Heart left ventricle (tissue), 16 donors: ENCODE results near the gene MAGI2. TPM values are rescaled to one million over a fixed set of nuclear protein-coding genes. Genes with fewer than 3 reads are reported as not detected.
"Not testable (repeated sequence)": the region's sequence is repeated elsewhere in the genome, so short reads cannot be mapped to it uniquely, and the experiment has no call there.

Source experiments
- ATAC-seq, 4 donors: fragments of 200-7000 bp; cut with Tn5 transposase; one replicate each; pipeline ENCODE4 v1.9.1; 2020 to 2022; ENCODE audit warnings: moderate library complexity in 4 of 4, mild to moderate bottlenecking in 3 of 4, moderate number of reproducible peaks in 1 of 4
- DNase-seq, 5 donors: peaks; one replicate each; pipeline ENCODE4 v3.0.0-alpha.2; 2020
- H3K27ac ChIP-seq, 12 donors: fragments of 200-600 bp; sonication (generic) in 4 of 12; one replicate each; pipeline versions ENCODE4 v1.5.0 to v1.8.0; 2016 to 2022; ENCODE audit warnings: mild to moderate bottlenecking in 2 of 12
- H3K27me3 ChIP-seq, 9 donors: fragments of 200-600 bp; sonication (generic) in 2 of 9; one replicate each; pipeline versions ENCODE4 v1.5.1 to v1.8.0; 2016 to 2022; ENCODE audit warnings: mild to moderate bottlenecking in 3 of 9
- H3K36me3 ChIP-seq, 9 donors: fragments of 200-600 bp; sonication (generic) in 2 of 9; one replicate each; pipeline versions ENCODE4 v1.5.0 to v1.8.0; 2018 to 2022; ENCODE audit warnings: mild to moderate bottlenecking in 2 of 9
- H3K4me1 ChIP-seq, 12 donors: fragments of 200-600 bp; sonication (generic) in 4 of 12; one replicate each; pipeline versions ENCODE4 v1.5.0 to v1.8.0; 2016 to 2022; ENCODE audit warnings: mild to moderate bottlenecking in 3 of 12
- H3K4me3 ChIP-seq, 12 donors: fragments of 200-600 bp; sonication (generic) in 4 of 12; one replicate each; pipeline versions ENCODE4 v1.5.0 to v1.8.0; 2017 to 2022; ENCODE audit warnings: mild to moderate bottlenecking in 9 of 12, moderate library complexity in 4 of 12
- H3K9me3 ChIP-seq, 12 donors: fragments of 200-600 bp; sonication (generic) in 4 of 12; one replicate each; pipeline versions ENCODE4 v1.5.0 to v1.8.0; 2016 to 2022; ENCODE audit warnings: mild to moderate bottlenecking in 1 of 12
- POLR2A ChIP-seq, 2 donors: fragments of 450-650 bp; IDR thresholded peaks; one replicate each; pipeline ENCODE4 v1.6.1; 2017; ENCODE audit warnings: antibody characterized with exemption in 2 of 2, mild to moderate bottlenecking in 2 of 2, moderate library complexity in 2 of 2
- WGBS, 4 donors: extraction: QIAGEN DNeasy Blood & Tissue Kit in 2 of 4; methylation state at CpG; one replicate each; pipeline versions ENCODE4 v1.1.5 to v1.1.7; 2013 to 2018; 5-methylcytosine and 5-hydroxymethylcytosine counted together
- intact Hi-C, 10 donors: fragments of 100-400 bp; cut with DNase I; formaldehyde crosslinking; loops; one replicate each; pipeline versions ENCODE4 v1.11.1 to v1.14.2; 2022
- polyA plus RNA-seq, 2 donors: library from polyadenylated mRNA; stranded (reverse); fragments of 200-250 nt; gene quantifications; one replicate each; pipeline ENCODE4 v1.2.3, GENCODE V29; 2013
- total RNA-seq, 9 donors: library from RNA; depleted of rRNA in 2 of 9; stranded (reverse); fragments of >200 nt in 2 of 9; fragmentation: NEBNext Ultra II Directional in 3 of 9; extraction: Animal tissue kit (Norgen Biotek cat#: 25700) in 3 of 9; gene quantifications; one replicate each; pipeline versions ENCODE4 v1.1.0 to v1.2.4, GENCODE V29; 2016 to 2023
- TF ChIP-seq, protein P1 (sequence below), 12 donors: fragments of 200-600 bp; sonication (generic) in 4 of 12; IDR thresholded peaks; one replicate each; pipeline versions ENCODE4 v1.5.0 to v1.8.0; 2018 to 2022; ENCODE audit warnings: antibody characterized with exemption in 12 of 12, mild to moderate bottlenecking in 5 of 12
- donor health status: ischemic (EF 13 %, LVEDD 7.1; RV severe dilation, severe dysfunction).
- donor health status: healthy with polysubstance abuse.
- donor health status: DM: no; HTN: yes; CAD: no.
- donor health status: DM: no; HTN: no; CAD: no.
- donor health status: ischemic (EF 25% LVEDD 6.9; RV normal size, moderate dysfunction).
- donor health status: ischemic (EF 25% LVEDD 5.7; RV mildly dilated, moderate dysfunction).
- donor health status: healthy.
- donor health status: DM: yes; HTN: yes; CAD: no.
- donor health status: ischemic (EF 35%, LVEDD 5.7; RV mildly dilated, moderate dysfunction).
- donor health status: nonischemic (EF 11% LVEDD 7.7; RV severe dilation, severe dysfunction).
- donor health status: DM: yes; HTN: yes; CAD: no.
- donor health status: PGD.
- donor health status: ischemic (EF 29% LVEDD 5.4; RV normal size, mild dysfunction).
- donor health status: nonischemic (EF 23%, LVEDD 6.1; RV moderate dilation, normal function).

The MAGI2 gene
- total and polyA plus RNA-seq, 11 donors = 1.1 to 6.8 (median 3.8) TPM

DNA sequence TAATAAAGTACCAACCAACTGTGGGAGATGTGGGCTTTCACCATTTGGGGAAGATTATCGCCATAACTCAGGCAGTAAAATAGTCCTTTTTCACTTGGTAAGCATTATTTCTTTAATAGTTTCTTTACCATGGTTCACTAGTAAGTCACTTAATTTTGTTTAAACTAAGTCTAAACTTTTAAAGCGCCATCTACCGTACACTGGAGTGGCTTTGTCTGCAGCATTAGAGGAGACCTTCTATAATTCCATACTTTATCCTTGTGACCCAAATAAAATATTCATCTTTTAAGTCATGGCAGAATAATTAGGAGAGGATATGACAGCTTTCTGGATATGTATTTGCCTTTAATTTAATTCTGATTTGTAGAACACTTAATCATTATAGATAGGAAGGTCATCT, 468.0 kb downstream of the MAGI2 start:
- 82 to 88% (median 85%) methylated on average over 3 of the region's 3 CpGs for WGBS, 4 donors
- intact Hi-C loops = no loop called here
- H3K27ac ChIP-seq = no peak overlapping the region
- peaks cover 0 to 5% (median 0%) of the 10 kb centered on the region in 12 donors for H3K9me3 ChIP-seq
- H3K4me1 ChIP-seq = no peaks in the 10 kb centered on the region
- no peaks in the 10 kb centered on the region for H3K27me3 ChIP-seq
- ATAC-seq (no peak), DNase-seq (no peak)
- no peaks in the 10 kb centered on the region for H3K36me3 ChIP-seq
- H3K4me3 ChIP-seq = no peak overlapping the region
- TF ChIP-seq, protein P1, sequence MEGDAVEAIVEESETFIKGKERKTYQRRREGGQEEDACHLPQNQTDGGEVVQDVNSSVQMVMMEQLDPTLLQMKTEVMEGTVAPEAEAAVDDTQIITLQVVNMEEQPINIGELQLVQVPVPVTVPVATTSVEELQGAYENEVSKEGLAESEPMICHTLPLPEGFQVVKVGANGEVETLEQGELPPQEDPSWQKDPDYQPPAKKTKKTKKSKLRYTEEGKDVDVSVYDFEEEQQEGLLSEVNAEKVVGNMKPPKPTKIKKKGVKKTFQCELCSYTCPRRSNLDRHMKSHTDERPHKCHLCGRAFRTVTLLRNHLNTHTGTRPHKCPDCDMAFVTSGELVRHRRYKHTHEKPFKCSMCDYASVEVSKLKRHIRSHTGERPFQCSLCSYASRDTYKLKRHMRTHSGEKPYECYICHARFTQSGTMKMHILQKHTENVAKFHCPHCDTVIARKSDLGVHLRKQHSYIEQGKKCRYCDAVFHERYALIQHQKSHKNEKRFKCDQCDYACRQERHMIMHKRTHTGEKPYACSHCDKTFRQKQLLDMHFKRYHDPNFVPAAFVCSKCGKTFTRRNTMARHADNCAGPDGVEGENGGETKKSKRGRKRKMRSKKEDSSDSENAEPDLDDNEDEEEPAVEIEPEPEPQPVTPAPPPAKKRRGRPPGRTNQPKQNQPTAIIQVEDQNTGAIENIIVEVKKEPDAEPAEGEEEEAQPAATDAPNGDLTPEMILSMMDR (IDR thresholded peaks at IDR 0.05) = no peak
- no peak for TF ChIP-seq POLR2A (IDR thresholded peaks at IDR 0.05)

DNA sequence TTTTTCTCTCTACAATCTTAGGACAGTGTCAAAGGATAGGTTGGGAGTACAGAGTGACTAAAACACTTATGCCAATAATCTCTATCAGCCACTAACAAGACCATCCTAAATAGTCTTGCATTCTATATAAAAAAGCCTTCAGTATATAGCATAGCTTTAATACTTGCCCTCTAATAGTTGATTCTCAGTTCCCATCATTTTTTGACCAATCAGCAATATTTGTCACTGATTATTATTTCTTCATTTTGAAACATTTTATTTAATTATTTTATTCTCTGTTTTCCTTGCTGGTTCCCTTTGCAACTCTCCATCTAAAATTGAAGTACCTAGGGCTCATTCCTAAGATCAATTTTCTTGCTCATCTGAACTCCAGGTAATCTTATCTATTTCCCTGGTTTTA, 470.0 kb downstream of the MAGI2 start:
- H3K27me3 ChIP-seq = no peaks in the 10 kb centered on the region
- peaks cover 0 to 7% (median 0%) of the 10 kb centered on the region in 12 donors for H3K9me3 ChIP-seq
- TF ChIP-seq, protein P1 (IDR thresholded peaks at IDR 0.05) = no peak
- no peak for TF ChIP-seq POLR2A (IDR thresholded peaks at IDR 0.05)
- H3K36me3 ChIP-seq = no peaks in the 10 kb centered on the region
- no peak overlapping the region for H3K27ac ChIP-seq
- DNase-seq = no peak
- ATAC-seq = no peak
- H3K4me1 ChIP-seq = no peaks in the 10 kb centered on the region
- H3K4me3 ChIP-seq = no peak overlapping the region
- intact Hi-C loops = no loop called here

DNA sequence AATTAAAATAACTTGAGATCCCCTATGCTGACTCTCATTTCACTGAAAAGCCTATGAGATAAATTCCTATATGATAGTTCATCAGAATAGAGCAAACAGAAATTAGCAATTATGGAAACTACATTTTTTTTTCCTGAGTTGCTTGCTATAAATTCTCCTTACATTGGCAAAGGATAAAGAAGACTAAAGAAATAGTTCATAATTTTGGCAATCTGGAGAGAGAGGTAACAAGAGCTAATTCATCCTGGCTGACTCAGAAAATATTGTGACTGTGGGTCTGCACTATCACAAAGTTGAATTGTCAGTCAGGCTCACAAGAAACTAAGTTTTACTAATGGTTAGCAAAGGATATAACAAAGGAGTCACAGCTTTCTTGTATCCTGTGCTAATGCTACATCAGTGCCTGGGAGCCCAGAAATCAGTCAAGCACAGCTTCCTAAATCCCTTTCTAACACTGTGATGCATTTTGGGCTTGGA, 483.0 kb downstream of the MAGI2 start:
- H3K4me1 ChIP-seq = no peaks in the 10 kb centered on the region
- H3K4me3 ChIP-seq = no peak overlapping the region
- H3K36me3 ChIP-seq = no peaks in the 10 kb centered on the region
- intact Hi-C loops = no loop called here
- TF ChIP-seq, protein P1 (IDR thresholded peaks at IDR 0.05) = no peak
- no peak for TF ChIP-seq POLR2A (IDR thresholded peaks at IDR 0.05)
- ATAC-seq (no peak), DNase-seq (no peak)
- H3K27ac ChIP-seq = no peak overlapping the region
- no peaks in the 10 kb centered on the region for H3K9me3 ChIP-seq
- no peaks in the 10 kb centered on the region for H3K27me3 ChIP-seq

DNA sequence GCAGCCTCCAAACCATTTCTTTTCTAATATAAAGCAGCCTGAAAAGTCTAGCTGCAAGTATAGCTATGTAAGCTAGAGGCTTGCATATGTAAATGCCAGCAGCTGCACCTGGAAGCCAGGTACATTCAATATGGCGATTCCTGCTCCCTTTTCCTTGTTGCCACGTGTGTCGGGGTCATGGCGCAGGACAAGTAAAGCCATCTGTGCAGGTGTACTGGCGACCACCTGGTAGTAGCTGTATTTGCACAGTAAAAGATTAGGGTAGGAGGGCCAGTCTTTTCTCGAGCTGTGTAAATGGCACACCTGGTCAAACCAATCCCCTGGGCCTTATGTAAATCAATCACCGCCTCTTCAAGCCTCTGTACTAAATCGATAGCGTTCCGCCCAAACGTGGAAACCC, 484.5 kb downstream of the MAGI2 start:
- TF ChIP-seq, protein P1 (IDR thresholded peaks at IDR 0.05) = no peak
- TF ChIP-seq POLR2A (IDR thresholded peaks at IDR 0.05) = no peak
- ATAC-seq (no peak), DNase-seq (no peak)
- intact Hi-C loops = no loop called here
- Histone ChIP-seq H3K9me3 (no peaks in the 10 kb centered on the region), H3K4me3 (no peak overlapping the region), H3K27me3 (no peaks in the 10 kb centered on the region), H3K36me3 (no peaks in the 10 kb centered on the region), H3K27ac (no peak overlapping the region), H3K4me1 (no peaks in the 10 kb centered on the region)
- WGBS, 4 donors = 86 to 91% (median 88%) methylated on average over 10 to 11 of the region's 11 CpGs

DNA sequence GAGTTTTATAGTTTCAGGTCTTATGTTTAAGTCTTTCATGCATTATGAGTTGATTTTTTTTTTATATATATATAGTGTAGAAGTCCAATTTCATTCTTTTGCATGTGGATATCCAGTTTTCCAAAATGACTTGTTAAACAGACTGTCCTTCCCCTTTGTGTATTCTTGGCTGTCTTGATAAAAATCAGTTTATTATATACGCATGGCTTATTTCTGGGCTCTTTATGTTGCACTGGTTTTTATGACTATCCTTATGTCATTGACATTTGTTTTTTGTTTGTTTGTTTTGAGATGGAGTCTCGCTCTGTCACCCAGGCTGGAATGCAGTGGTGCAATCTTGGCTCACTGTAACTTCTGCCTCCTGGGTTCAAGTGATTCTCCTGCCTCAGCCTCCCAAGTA, 485.9 kb downstream of the MAGI2 start:
- H3K36me3 ChIP-seq, H3K27me3 ChIP-seq, H3K4me1 ChIP-seq, intact Hi-C loops, DNase-seq, H3K4me3 ChIP-seq, H3K9me3 ChIP-seq, H3K27ac ChIP-seq, ATAC-seq: not testable (repeated sequence)
- 88 to 92% (median 90%) methylated on average over 2 of the region's 2 CpGs for WGBS, 4 donors
